KG1 (cell line): Measurements from ENCODE around the gene CCNI2.
A peak's percentile ranks its signal among the peaks of the same experiment; 100 is the strongest.

Source experiments
- DNase-seq: peaks from one replicate; lab custom pipeline; 2025; lab: John Stamatoyannopoulos, UW

Gene CCNI2, protein sequence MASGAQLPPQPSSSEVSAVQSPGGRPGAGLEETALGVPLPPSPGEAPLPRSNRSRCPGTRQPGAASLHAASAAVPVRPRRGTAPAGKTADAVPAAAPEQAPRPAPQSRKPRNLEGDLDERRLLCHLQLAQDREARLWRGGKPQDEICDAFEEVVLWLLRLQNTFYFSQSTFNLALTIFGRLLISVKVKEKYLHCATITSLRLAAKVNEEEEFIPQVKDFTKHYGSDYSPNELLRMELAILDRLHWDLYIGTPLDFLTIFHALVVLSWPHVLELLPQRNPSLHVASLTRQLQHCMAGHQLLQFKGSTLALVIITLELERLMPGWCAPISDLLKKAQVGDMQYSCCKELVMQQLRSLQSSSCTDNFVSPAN

DNA sequence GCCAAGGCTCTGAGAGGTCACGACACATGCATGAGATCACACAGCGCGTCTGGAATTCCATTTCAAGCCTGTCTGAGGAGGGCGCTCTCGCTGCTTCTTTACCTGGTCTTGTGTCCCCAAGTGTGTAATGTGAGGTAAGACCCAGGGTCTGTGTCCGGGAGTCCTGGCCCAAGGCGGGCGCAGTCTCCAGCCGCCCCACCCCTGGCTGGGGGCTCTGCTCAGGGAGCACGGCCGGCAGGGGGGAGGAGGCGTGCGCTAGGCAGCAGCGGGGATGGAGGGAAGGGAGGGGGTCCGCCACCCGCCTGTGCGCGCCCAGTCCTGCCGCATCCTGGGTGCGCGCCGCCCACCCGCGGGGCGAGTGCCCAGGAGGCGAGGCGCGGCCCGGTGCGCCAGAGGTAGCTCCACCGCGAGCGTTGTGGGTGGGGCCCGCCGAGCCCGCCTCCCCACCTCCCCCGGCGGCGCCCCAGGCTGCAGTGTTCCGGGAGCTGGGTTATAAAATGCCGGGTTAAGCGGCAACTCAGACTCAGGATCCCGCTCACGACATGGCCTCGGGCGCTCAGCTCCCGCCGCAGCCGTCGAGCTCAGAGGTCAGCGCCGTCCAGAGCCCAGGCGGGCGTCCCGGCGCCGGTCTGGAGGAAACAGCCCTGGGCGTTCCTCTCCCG, at the start of gene CCNI2:
TSS of gene CCNI2 (plus strand) at position 473 of the 662 bp plus-strand sequence. CDS start at position 543, 70 bp downstream.
- DNase-seq: no peak

DNA sequence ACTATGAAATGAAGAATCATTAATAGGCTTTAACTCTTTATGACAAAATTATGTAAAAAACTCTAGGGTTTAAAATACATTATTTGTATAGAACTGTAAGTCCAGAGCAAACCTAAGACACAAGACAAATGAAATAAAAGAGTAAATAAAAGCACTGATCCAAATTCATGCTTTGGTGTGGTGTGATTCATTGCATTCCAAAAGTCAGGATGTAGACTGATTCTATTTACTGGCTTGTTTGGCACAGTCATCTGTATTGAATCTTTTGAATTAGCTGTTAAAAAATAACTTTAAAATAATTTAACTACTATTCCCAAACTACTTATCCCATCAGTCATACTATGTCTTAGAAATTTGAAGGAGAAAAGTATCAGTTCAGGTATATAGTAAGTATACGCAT, 42.4 kb upstream of the CCNI2 start:
- no peak for DNase-seq

DNA sequence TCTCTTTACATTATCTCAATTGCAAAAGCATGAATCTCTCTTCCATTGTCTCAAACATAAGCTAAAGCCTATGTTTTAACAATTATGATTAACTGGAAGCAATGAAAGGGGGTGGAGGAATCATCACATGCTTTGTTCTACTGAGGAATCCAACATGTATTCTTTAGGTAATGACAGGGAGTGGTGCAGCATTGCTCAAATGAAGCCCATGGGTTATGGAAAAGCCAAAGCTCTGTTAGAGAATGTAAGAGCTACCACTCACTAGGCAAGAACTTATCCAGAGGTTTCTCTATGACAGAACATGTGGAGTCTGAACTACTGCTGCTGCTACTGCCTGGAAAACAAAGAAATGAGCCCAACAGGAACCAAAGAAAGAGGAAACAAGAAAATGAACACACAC, 38.6 kb upstream of the CCNI2 start:
- no peak for DNase-seq

DNA sequence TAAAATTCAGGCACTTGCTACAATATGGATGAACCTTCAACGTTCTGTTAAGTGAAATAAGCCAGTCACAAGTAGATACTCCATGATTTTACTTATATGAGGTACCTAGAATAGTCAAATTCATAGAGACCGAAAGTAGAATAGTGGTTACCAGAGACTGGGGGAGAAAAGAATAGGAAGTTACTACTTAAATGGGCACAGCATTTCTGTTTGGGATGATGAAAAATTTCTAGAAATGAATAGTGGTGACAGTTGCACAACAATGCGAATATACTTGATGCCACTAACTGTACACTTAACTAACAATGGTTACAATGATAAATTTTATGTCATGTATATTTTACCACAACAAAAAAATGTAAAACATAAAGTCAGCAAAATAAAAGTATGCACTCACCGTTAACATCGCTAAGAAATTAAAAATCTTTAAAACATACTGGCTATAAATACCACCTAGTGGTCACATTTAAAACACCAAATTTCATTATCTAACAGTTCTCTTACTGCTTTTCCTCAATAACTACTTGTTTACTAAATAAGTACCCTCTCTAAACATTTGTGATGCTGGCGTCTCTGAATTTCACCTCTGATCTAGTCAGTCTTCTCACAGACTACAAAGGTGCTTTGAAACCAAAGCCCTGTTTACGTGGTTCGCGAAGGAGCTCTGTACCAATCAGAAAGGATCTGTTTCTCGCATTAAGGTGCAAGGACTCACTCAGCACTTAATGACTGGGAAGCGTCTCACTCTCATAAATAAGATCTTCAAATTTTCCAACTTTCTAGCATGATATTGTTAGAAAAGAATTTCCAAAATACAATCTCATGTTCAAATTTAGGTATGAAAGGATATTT, 32.5 kb upstream of the CCNI2 start:
- no peak for DNase-seq

DNA sequence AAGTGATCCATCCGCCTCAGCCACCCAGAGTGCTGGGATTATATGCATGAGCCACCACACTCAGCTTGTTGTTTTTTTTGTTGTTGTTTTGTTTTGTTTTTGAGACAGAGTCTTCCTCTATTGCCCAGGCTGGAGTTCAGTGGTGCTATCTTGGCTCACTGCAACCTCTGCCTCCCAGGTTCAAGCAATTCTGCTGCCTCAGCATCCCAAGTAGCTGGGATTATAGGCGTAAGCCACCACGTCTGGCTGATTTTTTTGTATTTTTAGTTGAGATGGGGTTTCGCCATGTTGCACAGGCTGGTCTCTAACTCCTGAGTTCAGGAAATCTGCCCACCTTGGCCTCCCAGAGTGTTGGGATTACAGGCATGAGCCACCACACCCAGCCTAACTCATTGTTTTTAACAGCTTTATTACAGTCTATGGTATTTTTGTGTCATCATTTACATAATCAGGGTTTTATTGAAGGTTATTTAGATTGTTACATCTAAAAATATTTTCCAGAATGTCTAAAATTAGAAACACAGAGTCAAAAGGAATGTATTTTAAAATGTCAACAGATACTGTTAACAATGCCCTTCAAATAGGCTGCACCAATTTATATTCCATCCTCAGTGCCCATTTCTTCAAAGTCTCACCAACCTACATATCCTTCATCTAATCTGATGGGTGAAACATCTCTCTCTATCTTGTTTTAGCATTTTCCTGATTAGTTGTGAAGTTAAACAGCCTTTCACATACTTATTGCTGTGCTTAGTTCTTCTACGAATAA, 28.5 kb upstream of the CCNI2 start:
- DNase-seq: no peak

DNA sequence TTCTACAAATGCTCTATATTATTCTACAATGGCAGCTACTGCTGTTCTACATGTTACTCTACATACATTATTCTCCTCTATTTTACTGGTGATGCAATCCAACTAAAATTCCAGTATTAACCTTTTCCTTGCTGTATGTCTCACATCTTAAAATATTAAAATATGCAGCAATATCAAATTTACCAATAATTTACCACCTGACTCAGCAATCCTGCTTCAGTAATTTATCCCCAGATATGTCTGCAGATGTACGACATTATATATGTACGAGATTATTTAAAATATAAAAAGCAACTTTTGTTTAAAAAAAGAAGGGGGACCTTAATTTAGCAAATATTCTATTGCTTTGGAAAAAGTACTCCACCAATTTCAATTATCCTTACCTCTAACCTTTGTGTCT, 21.5 kb upstream of the CCNI2 start:
- DNase-seq: no peak

DNA sequence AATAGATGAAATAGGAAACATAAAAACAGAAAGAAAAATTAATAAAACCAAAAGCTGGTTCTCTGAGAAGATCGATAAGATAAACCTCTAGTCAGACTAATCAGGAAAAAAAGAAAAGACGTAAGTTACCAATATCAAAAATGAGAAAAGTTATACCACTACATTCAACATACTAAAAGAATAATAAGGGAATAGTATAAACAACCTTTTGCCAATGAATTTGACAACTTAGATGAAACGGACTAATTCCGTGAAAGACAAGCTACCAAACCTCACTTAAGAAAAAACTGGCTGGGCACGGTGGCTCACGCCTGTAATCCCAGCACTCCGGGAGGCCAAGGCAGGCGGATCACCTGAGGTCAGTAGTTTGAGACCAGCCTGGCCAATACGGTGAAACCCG, 17.3 kb upstream of the CCNI2 start:
- DNase-seq: no peak

DNA sequence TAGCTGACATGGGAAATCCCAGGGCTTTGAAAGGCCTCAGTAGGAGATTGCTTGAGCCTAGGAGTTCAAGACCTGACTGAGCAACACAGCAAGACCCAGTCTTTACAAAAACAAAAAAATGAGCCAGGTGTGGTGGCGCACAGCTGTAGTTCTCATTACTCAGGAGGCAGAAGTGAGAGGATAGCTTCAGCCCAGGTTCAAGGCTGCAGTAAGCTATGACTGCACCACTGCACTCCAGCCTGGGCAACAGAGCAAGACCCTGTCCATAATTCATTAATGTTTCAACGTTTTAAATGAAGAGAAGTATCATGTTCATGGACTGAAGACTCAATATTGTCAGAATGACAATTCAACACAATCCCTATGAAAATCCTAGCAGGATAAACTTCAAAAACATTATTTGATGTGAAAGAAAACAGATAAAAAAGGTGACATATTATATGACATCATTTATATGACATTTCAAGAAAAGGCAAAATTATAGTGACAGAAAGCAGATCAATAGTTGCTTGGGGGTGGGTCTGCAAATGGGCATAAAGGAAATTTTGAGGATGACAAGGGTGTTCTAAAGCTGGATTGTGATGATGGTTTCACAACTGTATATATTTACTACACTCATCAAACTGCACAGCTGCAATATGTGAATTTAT, 13.6 kb upstream of the CCNI2 start:
- DNase-seq: no peak

DNA sequence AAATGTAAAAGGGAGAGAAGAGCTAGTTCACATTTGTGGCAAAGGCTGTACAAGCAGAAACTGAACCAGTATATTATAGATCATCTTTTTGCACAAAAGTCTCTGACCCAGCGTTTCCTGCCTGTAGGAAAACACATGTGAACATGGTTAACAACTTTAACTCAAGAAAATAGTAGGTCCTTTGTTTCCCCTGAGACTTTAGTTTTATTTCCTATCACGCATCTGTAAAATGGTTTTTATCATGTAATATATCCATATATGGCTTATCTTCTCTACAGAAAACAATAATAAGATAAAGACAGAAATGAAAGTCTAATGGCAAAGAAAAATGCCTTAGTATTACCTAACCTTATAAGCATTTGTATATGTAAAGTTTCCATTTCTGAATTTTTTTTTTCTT, 12.5 kb upstream of the CCNI2 start:
- DNase-seq: no peak

DNA sequence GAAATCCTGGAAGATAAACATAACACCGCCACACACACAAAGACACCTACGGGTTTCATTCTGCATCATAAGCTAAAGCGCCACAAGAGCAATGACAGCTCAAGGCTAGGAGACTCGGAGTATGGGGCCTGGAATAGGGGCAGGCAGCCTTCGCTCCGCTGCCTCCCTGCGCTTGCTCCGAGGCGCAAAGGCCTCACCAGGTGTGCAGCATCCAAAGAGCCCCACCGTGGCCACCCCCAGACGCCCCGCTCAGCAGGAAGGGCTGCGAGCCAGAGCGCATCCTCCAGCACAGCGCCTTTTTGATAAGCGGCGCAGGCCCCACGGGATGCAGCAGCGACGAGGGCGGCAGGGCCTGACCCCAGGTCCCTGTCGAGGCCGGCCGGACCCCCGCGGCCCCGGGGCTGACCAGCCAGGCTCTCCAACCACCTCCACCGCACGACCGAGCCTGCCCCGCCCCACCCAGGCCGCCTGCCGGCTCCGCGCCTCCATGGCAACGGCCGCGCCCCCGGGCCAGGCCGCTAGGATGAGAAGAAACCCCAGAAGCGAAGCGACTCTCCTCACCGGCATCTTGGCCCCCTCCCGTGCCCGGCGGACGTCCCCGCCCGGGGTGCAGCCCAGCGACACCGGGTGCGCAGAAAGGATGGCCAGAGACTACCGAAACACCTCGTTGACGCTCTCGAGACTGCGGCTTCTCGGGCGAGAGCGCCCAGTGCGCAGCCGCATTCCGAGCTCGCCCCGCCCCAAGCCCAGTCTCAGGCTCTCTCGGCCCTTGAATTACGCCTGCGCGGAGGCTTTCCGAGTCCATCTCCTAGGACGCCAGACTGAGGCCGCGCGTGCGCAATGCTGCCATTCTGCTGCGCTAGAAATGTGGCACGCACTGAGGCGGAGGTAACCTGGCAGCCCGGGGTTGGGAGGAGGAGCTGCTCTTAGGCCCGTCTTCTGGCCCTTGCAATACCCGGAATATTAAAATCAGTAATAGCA, 10.1 kb upstream of the CCNI2 start, which contains the start of gene KIF3A:
TSS of gene KIF3A (minus strand) at position 694 of the 981 bp plus-strand sequence. CDS start at position 567, 127 bp downstream.
- DNase-seq: peak; percentile 19

DNA sequence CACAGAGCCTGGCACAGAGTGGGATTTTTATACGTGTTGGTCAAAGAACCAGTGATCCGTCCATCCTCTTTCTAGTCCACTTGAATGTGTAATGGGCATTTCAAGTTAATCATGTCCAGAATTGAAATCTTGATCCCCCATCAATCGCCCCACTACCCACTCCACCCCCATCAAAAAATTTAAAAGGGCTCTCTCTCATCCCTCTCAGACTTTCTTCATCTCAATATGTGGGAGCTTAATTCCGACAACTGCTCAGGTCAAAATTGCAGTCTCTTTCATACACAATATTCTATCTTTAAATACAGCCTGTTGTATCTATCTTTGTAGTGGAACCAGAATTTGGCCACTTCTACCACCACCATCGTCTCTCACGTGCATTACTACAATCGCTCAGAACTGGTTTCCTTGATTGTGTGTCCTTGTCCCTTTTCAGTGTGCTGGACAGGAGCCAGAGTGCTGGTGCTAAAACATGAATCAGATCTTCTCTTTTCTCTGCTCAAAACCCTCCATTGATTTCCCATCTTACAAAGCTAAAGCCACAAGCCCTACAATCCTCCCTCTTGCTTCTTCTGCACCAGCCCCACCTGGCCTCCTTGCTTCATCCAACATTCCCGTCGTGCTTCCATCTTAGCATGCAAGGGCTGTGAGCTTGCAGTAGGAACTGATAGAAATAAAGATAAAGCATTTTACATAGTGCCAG, 9.1 kb upstream of the CCNI2 start:
- DNase-seq: no peak

DNA sequence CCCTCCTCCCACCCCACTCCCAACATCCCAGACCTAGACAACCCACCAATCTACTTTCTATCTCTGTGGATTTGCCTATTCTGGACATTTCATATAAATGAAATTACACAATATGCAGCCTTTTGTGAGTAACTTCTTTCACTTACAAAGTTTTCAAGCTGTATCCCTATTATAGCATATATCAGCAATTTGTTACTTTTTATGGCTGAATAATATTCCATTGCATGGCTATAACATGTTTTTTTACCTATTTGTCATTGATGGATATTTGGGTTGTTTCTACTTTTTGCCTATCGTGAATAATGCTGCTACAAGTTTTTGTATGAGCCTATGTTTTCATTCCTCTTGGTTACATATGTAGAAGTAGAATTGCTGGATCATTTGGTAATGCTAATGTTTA, 8.0 kb upstream of the CCNI2 start:
- DNase-seq: no peak

DNA sequence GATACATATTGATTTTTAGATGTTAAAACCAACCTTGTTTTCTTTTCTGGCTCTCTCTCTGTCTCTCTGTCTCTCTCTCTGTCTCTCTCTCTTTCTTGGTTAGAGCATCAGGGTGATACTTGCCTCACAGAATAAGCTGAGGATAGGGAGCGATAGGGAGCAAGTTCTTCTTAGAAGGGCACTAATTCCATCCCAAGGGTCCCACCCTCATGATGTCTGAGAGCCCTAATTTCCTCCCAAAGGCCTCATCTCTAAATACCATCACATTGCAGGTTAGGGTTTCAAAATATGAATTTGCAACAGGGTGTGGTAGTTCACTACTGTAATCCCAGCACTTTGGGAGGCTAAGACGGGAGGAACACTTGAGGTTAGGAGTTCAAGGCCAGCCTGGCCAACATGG, 5.1 kb upstream of the CCNI2 start:
- no peak for DNase-seq

DNA sequence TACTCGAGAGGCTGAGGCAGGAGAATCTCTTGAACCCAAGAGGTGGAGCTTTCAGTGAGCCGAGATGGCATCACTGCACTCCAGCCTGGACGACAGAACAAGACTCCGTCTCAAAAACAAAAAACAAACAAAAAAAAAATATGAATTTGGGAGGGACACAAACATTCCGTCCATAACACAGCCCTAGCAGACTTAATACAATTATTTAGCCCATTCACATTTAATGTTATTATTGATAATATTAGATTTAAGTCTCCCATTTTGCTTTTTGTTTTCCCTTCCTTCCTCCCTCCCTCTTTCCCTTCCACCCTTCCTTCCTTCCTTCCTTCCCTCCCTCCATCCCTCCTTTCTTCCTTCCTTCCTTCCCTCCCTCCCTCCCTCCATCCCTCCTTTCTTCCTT, 4.6 kb upstream of the CCNI2 start:
- DNase-seq: no peak

DNA sequence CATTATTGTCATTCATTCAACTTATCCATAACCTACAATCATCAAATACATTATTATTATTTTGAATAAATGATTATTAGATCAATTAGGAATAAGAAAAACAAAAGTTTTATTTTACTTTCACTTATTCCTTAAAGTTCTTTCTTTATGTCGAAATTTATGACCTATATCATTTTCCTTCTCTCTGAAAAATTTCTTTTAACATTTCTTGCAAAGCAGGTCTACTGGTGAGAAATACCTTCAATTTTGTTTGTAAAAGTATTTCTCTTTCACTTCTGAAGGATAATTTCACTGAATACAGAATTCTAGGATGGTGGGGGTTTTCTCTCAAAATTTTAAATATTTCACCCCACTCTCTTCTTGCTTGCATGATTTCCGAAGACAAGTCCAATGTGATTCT, 2.6 kb upstream of the CCNI2 start:
- DNase-seq: no peak

DNA sequence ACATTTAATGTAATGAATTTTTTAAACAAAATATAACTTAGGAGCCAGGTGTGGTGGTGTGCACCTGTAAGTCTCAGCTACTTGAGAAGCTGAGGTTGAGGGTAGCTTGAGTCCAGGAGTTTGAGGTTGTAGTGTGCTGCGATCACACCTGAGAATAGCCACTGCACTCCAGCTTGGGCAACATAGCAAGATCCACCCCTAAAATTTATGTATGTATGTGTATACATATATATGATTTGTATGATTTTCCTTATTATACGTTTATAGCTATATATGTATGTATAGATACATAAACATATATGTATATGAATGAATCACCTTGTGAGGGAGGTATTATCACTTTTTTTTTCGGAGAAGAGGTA, 653 bp upstream of the CCNI2 start:
- no peak for DNase-seq

DNA sequence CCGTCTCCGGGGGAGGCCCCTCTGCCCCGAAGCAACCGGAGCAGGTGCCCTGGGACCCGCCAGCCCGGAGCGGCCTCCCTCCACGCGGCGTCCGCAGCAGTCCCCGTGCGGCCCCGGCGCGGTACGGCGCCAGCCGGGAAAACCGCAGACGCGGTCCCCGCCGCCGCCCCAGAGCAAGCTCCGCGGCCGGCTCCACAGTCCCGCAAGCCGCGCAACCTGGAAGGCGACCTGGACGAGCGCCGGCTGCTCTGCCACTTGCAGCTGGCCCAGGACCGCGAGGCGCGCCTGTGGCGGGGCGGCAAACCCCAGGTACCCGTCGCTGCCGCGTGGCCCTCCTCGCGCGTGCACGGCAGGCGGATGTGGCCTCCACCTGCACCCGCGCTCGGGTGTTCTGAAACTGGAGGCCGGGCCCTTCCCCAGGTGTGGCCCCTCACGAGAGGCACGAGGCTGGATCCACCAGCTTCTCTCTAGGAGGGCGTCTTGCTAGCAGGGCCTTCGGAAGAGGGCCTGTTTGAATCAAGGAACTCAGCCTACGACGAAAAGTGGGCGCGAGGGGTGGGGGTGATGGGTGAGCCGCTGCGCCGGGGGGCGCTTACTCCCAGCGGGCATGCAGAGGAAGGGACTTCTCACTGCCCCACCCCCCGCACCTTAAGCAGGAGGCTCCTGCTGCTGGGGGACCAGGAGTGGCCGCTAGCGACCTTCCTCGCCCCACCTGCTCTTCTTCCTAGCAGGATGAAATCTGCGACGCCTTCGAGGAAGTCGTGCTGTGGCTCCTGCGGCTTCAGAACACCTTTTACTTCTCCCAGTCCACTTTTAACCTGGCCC, 602 bp downstream of the CCNI2 start:
- no peak for DNase-seq

DNA sequence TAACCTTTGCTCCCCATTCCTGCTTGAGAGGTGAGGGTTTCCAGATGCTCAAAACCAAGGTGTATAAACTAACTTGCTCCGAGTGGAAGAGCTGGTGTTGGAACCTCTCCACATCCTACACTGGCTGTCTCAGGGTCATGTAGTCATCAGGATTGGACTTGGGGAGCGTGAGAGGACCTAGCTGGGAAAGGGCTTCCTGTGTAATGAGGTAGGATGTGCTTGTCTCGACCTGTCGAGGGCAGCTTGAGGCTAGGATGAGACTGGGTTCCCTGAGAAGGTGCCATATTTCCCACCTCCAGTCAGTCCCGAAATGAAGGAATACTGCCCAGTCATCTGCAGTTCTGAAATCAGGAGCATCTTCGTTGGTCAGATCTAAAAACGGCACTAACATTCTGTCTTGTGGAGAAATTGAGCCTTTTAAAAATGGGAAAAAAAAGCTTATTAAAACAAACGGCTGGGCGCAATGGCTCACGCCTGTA, 1.3 kb downstream of the CCNI2 start:
- no peak for DNase-seq

DNA sequence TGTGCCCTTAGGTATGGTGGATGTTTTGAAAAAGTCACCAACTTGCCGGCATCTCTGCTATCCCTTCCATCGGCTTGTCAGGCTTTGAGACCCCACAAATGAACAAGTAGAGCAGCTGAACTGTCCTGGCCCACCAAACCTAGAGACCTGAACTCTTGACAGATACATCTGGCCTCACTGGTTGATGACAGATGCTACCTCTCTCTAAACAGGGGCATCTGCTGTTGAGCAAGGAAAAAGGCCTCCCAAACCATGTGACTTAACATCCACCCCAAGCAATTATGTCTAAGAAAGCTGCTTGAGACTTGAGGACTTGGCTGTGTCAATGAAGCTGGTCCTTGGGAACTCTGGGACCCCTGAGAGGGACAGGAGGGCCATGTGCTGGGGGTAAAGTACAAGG, 2.3 kb downstream of the CCNI2 start:
- DNase-seq: no peak
